Measurements from ENCODE around the gene CORIN. TPM values are rescaled to one million over a fixed set of nuclear protein-coding genes. Genes with fewer than 3 reads are reported as not detected.

CORIN gene
- total and polyA plus RNA-seq, 2 of the 13 experiments (the other 11 are each of a cell fraction or from before 2014, with no cell fraction given) = 0.84 to 1.2 TPM

GRCh38 chr4:47686294-47686872, 151.5 kb downstream of the CORIN start (continued):
- TF ChIP-seq, protein P1, sequence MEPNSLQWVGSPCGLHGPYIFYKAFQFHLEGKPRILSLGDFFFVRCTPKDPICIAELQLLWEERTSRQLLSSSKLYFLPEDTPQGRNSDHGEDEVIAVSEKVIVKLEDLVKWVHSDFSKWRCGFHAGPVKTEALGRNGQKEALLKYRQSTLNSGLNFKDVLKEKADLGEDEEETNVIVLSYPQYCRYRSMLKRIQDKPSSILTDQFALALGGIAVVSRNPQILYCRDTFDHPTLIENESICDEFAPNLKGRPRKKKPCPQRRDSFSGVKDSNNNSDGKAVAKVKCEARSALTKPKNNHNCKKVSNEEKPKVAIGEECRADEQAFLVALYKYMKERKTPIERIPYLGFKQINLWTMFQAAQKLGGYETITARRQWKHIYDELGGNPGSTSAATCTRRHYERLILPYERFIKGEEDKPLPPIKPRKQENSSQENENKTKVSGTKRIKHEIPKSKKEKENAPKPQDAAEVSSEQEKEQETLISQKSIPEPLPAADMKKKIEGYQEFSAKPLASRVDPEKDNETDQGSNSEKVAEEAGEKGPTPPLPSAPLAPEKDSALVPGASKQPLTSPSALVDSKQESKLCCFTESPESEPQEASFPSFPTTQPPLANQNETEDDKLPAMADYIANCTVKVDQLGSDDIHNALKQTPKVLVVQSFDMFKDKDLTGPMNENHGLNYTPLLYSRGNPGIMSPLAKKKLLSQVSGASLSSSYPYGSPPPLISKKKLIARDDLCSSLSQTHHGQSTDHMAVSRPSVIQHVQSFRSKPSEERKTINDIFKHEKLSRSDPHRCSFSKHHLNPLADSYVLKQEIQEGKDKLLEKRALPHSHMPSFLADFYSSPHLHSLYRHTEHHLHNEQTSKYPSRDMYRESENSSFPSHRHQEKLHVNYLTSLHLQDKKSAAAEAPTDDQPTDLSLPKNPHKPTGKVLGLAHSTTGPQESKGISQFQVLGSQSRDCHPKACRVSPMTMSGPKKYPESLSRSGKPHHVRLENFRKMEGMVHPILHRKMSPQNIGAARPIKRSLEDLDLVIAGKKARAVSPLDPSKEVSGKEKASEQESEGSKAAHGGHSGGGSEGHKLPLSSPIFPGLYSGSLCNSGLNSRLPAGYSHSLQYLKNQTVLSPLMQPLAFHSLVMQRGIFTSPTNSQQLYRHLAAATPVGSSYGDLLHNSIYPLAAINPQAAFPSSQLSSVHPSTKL (CRISPR knock-in tag; IDR thresholded peaks at IDR 0.05) = peak; percentile 21; the same call in 1 of the 2 replicates
- TF ChIP-seq SMARCE1 (IDR thresholded peaks at IDR 0.05; ENCODE audit: borderline replicate concordance) = no peak
- no peak for TF ChIP-seq SETDB1 (CRISPR knock-in tag; IDR thresholded peaks at IDR 0.05; ENCODE audit: borderline replicate concordance)
- TF ChIP-seq, protein P2, sequence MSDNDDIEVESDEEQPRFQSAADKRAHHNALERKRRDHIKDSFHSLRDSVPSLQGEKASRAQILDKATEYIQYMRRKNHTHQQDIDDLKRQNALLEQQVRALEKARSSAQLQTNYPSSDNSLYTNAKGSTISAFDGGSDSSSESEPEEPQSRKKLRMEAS (IDR thresholded peaks at IDR 0.05) = 0 out of 2 replicates have a peak, but pooled peaks have one; percentile 27
- no peak for TF ChIP-seq RNF2 (conservative IDR thresholded peaks at IDR 0.05; ENCODE audit: low read depth)
- peak; percentile 85 for TF ChIP-seq CTCF (CRISPR knock-in tag; IDR thresholded peaks at IDR 0.05)
- no peak for TF ChIP-seq ZBTB43 (CRISPR knock-in tag; conservative IDR thresholded peaks at IDR 0.05)
- no peak for TF ChIP-seq SRSF9 (IDR thresholded peaks at IDR 0.05; ENCODE audit: borderline replicate concordance, insufficient read depth, low read depth, low read length, poor library complexity, severe bottlenecking)
- no peak for TF ChIP-seq ZNF574 (CRISPR knock-in tag; IDR thresholded peaks at IDR 0.05)
- no peak for TF ChIP-seq BORCS8-MEF2B (CRISPR knock-in tag; IDR thresholded peaks at IDR 0.05)
- TF ChIP-seq ZNF761 (CRISPR knock-in tag; conservative IDR thresholded peaks at IDR 0.05) = no peak
- TF ChIP-seq ZNF234 (CRISPR knock-in tag; conservative IDR thresholded peaks at IDR 0.05) = no peak
- TF ChIP-seq, protein P3, sequence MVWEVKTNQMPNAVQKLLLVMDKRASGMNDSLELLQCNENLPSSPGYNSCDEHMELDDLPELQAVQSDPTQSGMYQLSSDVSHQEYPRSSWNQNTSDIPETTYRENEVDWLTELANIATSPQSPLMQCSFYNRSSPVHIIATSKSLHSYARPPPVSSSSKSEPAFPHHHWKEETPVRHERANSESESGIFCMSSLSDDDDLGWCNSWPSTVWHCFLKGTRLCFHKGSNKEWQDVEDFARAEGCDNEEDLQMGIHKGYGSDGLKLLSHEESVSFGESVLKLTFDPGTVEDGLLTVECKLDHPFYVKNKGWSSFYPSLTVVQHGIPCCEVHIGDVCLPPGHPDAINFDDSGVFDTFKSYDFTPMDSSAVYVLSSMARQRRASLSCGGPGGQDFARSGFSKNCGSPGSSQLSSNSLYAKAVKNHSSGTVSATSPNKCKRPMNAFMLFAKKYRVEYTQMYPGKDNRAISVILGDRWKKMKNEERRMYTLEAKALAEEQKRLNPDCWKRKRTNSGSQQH (CRISPR knock-in tag; IDR thresholded peaks at IDR 0.05; ENCODE audit: low read depth) = no peak
- no peak for TF ChIP-seq ZBTB2 (CRISPR knock-in tag; IDR thresholded peaks at IDR 0.05; ENCODE audit: low read depth)
- TF ChIP-seq ZSCAN30 (CRISPR knock-in tag; IDR thresholded peaks at IDR 0.05) = no peak
- TF ChIP-seq FLYWCH1 (CRISPR knock-in tag; IDR thresholded peaks at IDR 0.05) = no peak

Measured in HepG2 (cell line).